Measurements from ENCODE around the gene C1S.

The C1S gene

DNA sequence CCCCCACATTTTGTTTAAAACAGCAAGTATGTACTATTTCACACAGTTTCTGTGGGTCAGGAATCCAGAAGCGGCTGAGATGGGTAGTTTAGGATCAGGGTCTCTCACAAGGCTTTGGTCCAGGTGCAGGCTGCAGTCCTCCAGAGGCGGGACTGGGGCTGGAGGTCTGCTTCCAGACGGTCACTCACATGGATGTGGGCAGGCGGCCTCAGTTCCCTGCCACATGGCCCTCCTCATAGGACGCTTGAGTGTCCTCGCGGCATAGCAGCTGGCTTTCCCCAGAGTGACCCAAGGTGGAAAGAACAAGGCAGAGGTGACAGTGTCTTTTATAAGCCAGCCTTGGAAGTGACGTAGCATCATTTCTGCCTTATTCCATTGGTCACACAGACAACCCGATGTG lies 56.4 kb downstream of the C1S start:
- H3K4me3 ChIP-seq (ENCODE audit: control insufficient read depth, low read depth, low read length), result no peak overlapping the region
- no peak for DNase-seq (ENCODE audit: low read depth)
- TF ChIP-seq, protein P1, sequence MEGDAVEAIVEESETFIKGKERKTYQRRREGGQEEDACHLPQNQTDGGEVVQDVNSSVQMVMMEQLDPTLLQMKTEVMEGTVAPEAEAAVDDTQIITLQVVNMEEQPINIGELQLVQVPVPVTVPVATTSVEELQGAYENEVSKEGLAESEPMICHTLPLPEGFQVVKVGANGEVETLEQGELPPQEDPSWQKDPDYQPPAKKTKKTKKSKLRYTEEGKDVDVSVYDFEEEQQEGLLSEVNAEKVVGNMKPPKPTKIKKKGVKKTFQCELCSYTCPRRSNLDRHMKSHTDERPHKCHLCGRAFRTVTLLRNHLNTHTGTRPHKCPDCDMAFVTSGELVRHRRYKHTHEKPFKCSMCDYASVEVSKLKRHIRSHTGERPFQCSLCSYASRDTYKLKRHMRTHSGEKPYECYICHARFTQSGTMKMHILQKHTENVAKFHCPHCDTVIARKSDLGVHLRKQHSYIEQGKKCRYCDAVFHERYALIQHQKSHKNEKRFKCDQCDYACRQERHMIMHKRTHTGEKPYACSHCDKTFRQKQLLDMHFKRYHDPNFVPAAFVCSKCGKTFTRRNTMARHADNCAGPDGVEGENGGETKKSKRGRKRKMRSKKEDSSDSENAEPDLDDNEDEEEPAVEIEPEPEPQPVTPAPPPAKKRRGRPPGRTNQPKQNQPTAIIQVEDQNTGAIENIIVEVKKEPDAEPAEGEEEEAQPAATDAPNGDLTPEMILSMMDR (IDR thresholded peaks at IDR 0.05; ENCODE audit: control insufficient read depth, insufficient read depth, low read depth, low read length, missing control alignments), result no peak

DNA sequence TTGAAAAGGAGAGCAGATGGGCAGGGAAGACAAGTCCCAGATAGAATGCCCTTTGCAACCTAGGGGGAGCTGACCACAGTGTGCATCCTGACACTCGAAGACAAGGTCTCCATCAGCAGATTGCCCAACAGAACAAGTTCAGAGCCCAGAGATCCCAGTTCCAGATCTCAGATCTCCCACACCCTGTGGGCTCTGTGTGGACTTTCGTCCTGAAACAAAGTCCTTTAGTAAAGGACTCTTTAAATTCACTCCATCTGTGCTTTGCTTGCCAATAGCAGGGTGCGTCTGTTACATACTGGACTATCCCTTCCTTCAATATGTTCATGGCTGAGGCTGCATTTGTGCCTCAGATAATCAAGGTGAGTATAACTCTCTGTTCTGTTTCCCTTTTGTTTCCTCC lies 57.2 kb downstream of the C1S start:
- TF ChIP-seq, protein P1 (IDR thresholded peaks at IDR 0.05; ENCODE audit: control insufficient read depth, insufficient read depth, low read depth, low read length, missing control alignments), result no peak
- no peak for DNase-seq (ENCODE audit: low read depth)
- no peak overlapping the region for H3K4me3 ChIP-seq (ENCODE audit: control insufficient read depth, low read depth, low read length)

DNA sequence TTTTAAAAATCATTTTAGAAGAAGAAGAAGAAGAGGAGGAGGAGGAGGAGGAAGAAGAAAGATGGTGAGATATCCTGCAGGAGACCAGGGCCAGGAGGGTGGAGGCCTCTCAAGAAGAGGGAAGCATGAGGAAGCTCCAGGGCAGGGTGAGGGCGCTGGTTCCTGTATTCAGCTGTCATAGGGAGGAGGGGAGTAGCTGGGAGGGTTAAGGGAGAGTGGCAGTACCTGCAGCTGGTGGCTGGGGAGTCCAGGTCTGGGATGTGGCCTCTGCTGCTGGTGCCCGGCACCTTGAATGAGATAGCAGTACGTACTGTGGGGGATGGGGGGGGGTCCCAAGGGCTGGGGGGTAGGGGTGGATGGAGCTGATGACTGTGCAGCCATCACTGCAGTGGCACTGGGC lies 58.4 kb downstream of the C1S start:
- TF ChIP-seq, protein P1 (IDR thresholded peaks at IDR 0.05; ENCODE audit: control insufficient read depth, insufficient read depth, low read depth, low read length, missing control alignments), result no peak
- DNase-seq (ENCODE audit: low read depth), result no peak
- no peak overlapping the region for H3K4me3 ChIP-seq (ENCODE audit: control insufficient read depth, low read depth, low read length)

DNA sequence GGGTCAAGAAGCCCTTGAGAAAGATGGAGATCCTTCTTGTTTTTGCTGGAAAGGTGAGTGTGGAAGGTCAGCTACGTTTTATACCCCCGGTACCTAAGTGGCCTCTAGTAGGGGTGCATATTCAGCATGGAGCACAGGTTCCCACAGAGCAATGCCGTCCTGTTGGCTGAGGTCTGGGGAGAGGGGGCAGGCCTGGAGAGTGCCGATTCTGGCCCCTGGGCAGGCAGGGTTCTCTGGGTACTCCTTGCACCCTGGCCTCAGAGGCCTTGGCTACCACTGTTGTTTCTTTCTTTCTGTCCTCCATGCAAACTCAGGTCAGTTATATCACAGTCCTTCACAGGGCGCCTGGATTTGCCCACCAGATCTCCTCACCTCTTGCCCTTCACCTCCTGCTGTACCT lies 59.6 kb downstream of the C1S start:
- no peak for DNase-seq (ENCODE audit: low read depth)
- no peak overlapping the region for H3K4me3 ChIP-seq (ENCODE audit: control insufficient read depth, low read depth, low read length)
- TF ChIP-seq, protein P1 (IDR thresholded peaks at IDR 0.05; ENCODE audit: control insufficient read depth, insufficient read depth, low read depth, low read length, missing control alignments), result no peak

Measured in AG09309 (cell line).